Hepatocyte (in vitro differentiated cells): ENCODE data around the gene PLA2G2A. TPM values are rescaled to one million over a fixed set of nuclear protein-coding genes. Genes with fewer than 3 reads are reported as not detected.

Experiments
- DNase-seq: peaks from one replicate; pipeline ENCODE4 v3.0.0-alpha.2; 2016; ENCODE audit warnings: low spot score
- H2AFZ ChIP-seq: fragments of 200-600 bp; sonication (generic); 2 replicates; pipeline ENCODE4 v1.6.0; 2016; ENCODE audit warnings: antibody characterized with exemption, mild to moderate bottlenecking
- H3K27ac ChIP-seq: fragments of 200-600 bp; sonication (generic); 2 replicates; pipeline ENCODE4 v1.5.1; 2016; ENCODE audit warnings: mild to moderate bottlenecking
- H3K27me3 ChIP-seq: fragments of 200-600 bp; sonication (generic); 2 replicates; pipeline ENCODE4 v1.6.1; 2016
- H3K36me3 ChIP-seq: fragments of 200-600 bp; sonication (generic); replicated peaks from 2 replicates; pipeline ENCODE4 v1.5.1; 2016; ENCODE audit warnings: low read depth; ENCODE audit not compliant: insufficient read depth
- H3K4me1 ChIP-seq: fragments of 200-600 bp; sonication (generic); 2 replicates; pipeline ENCODE4 v1.5.1; 2016; ENCODE audit warnings: mild to moderate bottlenecking, moderate library complexity; ENCODE audit not compliant: insufficient read depth
- H3K4me2 ChIP-seq: fragments of 200-600 bp; sonication (generic); 2 replicates; pipeline ENCODE4 v1.6.0; 2016
- H3K4me3 ChIP-seq: fragments of 200-600 bp; sonication (generic); 2 replicates; pipeline ENCODE4 v1.5.1; 2016; ENCODE audit warnings: mild to moderate bottlenecking
- H3K79me2 ChIP-seq: fragments of 200-600 bp; sonication (generic); 2 replicates; pipeline ENCODE4 v1.6.0; 2017; ENCODE audit warnings: mild to moderate bottlenecking
- H3K9me2 ChIP-seq: fragments of 200-600 bp; sonication (generic); replicated peaks from 2 replicates; pipeline ENCODE4 v1.6.0; 2017; ENCODE audit warnings: mild to moderate bottlenecking; ENCODE audit not compliant: insufficient read depth
- H3K9me3 ChIP-seq: fragments of 200-600 bp; sonication (generic); 2 replicates; pipeline ENCODE4 v1.5.1; 2016; ENCODE audit warnings: low read depth, mild to moderate bottlenecking
- H4K20me1 ChIP-seq: fragments of 200-600 bp; sonication (generic); 2 replicates; pipeline ENCODE4 v1.6.0; 2016; ENCODE audit warnings: mild to moderate bottlenecking; ENCODE audit not compliant: insufficient read depth, poor library complexity, severe bottlenecking
- EZH2 ChIP-seq: fragments of 200-600 bp; sonication (generic); IDR thresholded peaks from 2 replicates; pipeline ENCODE4 v1.6.1; 2016; ENCODE audit warnings: antibody characterized with exemption, mild to moderate bottlenecking, borderline replicate concordance
- EZH2phosphoT487 ChIP-seq: fragments of 200-600 bp; sonication (generic); IDR thresholded peaks from one replicate; pipeline ENCODE4 v1.6.1; 2018; ENCODE audit warnings: antibody characterized with exemption, mild to moderate bottlenecking, low read depth, moderate library complexity; ENCODE audit not compliant: unreplicated experiment, severe bottlenecking
- whole genome bisulfite sequencing: methylation state at CpG from one replicate; pipeline ENCODE4 v1.1.6; 2016; ENCODE audit warnings: low lambda C conversion rate; ENCODE audit errors: missing lambda C conversion rate; 5-methylcytosine and 5-hydroxymethylcytosine counted together
- polyA plus RNA-seq: library from polyadenylated mRNA; unstranded; fragments of >200 nt; fragmentation: Nextera tagmentation; extraction: Ambion mirVana; gene quantifications from 2 replicates; pipeline ENCODE4 v1.2.1, GENCODE V29; 2016
- total RNA-seq: library from RNA; depleted of rRNA; stranded (reverse); fragments of >200 nt; gene quantifications from 2 replicates; pipeline ENCODE4 v1.2.3, GENCODE V29; 2014
- TF ChIP-seq, protein P1 (sequence below): fragments of 200-600 bp; sonication (generic); IDR thresholded peaks from 2 replicates; pipeline ENCODE4 v1.5.1; 2016; ENCODE audit warnings: antibody characterized with exemption, mild to moderate bottlenecking; ENCODE audit not compliant: poor library complexity

The PLA2G2A gene
- total and polyA plus RNA-seq, 2 experiments from 2014 or later = 170 to 1,328 TPM

DNA sequence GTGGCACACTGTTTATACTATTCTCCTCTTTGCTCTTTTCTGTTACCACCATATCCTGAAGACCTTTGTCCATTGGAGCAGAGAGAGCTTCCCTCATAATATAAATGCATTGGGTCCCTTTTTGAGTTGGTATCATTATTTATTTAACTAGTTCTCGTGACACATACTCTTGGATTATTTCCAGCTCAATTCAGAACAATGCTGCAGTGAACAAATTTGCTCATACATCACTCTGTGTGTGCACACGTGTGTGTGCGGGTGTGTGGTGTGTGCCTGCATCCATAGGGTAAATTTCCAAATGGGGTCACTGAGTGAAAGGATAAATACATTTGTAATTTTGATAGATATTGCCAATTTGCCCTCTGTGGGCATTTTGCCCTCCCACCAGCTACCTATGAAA, 5.8 kb downstream of the PLA2G2A start:
- Histone ChIP-seq H2AFZ (no peak overlapping the region), H4K20me1 (no peaks in the 10 kb centered on the region), H3K9me3 (no peaks in the 10 kb centered on the region), H3K4me2 (no peak overlapping the region), H3K27ac (no peak overlapping the region), H3K36me3 (no peaks in the 10 kb centered on the region), H3K27me3 (no peaks in the 10 kb centered on the region), H3K9me2 (no peaks in the 10 kb centered on the region), H3K4me3 (no peak overlapping the region), H3K4me1 (peaks cover 5% of the 10 kb centered on the region), H3K79me2 (peaks cover 14% of the 10 kb centered on the region)
- 78% methylated on average over 3 of the region's 3 CpGs for WGBS
- DNase-seq = no peak
- TF ChIP-seq, protein P1, sequence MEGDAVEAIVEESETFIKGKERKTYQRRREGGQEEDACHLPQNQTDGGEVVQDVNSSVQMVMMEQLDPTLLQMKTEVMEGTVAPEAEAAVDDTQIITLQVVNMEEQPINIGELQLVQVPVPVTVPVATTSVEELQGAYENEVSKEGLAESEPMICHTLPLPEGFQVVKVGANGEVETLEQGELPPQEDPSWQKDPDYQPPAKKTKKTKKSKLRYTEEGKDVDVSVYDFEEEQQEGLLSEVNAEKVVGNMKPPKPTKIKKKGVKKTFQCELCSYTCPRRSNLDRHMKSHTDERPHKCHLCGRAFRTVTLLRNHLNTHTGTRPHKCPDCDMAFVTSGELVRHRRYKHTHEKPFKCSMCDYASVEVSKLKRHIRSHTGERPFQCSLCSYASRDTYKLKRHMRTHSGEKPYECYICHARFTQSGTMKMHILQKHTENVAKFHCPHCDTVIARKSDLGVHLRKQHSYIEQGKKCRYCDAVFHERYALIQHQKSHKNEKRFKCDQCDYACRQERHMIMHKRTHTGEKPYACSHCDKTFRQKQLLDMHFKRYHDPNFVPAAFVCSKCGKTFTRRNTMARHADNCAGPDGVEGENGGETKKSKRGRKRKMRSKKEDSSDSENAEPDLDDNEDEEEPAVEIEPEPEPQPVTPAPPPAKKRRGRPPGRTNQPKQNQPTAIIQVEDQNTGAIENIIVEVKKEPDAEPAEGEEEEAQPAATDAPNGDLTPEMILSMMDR = no peak
- TF ChIP-seq EZH2phosphoT487 = no peak
- no peak for TF ChIP-seq EZH2

DNA sequence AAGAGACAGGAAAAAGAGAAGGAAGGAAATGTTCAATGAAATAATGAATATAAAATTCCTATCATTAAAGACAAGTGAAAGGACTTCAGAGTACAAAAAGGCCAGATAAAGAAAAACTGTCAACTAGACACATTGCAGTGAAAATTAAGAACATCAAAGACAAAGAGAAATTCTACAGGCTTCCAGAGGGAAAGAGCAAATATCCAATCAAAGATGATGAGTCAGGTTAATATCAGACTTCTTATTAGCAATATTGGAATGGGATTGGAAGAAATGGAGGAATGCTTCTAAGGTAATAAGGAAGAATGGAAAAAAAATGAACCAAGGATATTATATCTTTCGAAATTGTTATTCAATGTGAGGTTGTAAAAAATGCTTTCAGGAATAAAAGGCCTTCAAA, 7.8 kb downstream of the PLA2G2A start:
- no peaks in the 10 kb centered on the region for H3K9me2 ChIP-seq
- no peak overlapping the region for H3K4me2 ChIP-seq
- H2AFZ ChIP-seq = no peak overlapping the region
- H3K9me3 ChIP-seq = no peaks in the 10 kb centered on the region
- no peak overlapping the region for H3K27ac ChIP-seq
- H4K20me1 ChIP-seq = no peaks in the 10 kb centered on the region
- H3K79me2 ChIP-seq = peaks cover 2% of the 10 kb centered on the region
- no peak for DNase-seq
- WGBS = 97% methylated on average over 1 of the region's 1 CpG
- peaks cover 5% of the 10 kb centered on the region for H3K4me1 ChIP-seq
- H3K4me3 ChIP-seq = no peak overlapping the region
- TF ChIP-seq, protein P1 = no peak
- no peak for TF ChIP-seq EZH2phosphoT487
- TF ChIP-seq EZH2 = no peak
- H3K27me3 ChIP-seq = no peaks in the 10 kb centered on the region
- H3K36me3 ChIP-seq = no peaks in the 10 kb centered on the region

DNA sequence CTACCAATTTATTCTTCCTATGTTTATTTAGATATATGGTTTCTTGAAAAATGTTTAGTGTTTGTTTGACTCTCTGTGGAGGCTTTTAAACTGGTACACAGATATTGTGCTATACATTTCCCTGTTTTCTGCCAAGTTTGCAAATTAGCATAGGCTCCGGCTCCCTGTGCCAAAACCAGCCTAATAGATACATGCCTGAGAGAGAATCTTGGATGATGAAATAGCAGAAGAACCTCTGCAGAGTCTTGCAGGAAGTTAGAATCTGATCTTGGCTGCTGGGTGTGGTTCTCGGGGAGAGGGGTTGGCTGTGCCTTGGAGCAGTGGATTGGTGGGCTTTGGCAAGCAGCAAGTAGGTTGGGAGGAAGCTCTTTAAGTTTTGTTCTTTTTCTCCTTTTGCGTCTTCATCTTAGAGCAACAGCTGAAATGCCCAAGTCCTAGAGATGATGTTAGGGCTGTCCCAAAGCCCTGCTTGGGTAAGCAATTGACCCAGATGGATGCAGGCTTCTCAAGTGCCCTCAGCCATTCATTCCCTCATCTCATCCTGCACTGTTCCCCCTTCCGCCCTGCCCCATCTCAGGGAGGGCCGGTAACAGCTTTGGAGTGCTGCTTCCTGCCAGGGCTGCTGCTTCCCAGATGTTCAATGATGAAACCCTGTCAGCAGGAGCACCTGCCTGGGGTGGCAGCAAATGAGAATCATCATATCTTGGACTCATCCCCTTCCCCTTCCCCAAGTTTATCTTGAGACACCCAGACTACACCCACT, 9.3 kb downstream of the PLA2G2A start:
- H3K36me3 ChIP-seq = no peaks in the 10 kb centered on the region
- H2AFZ ChIP-seq = no peak overlapping the region
- peaks cover 5% of the 10 kb centered on the region for H3K4me1 ChIP-seq
- H3K9me2 ChIP-seq = no peaks in the 10 kb centered on the region
- no peaks in the 10 kb centered on the region for H3K79me2 ChIP-seq
- 74% methylated on average over 5 of the region's 5 CpGs for WGBS
- no peak overlapping the region for H3K4me3 ChIP-seq
- no peaks in the 10 kb centered on the region for H3K9me3 ChIP-seq
- no peak overlapping the region for H3K27ac ChIP-seq
- no peaks in the 10 kb centered on the region for H3K27me3 ChIP-seq
- H3K4me2 ChIP-seq = no peak overlapping the region
- TF ChIP-seq EZH2 (no peak), EZH2phosphoT487 (no peak)
- TF ChIP-seq, protein P1 = no peak
- DNase-seq = no peak
- no peaks in the 10 kb centered on the region for H4K20me1 ChIP-seq

DNA sequence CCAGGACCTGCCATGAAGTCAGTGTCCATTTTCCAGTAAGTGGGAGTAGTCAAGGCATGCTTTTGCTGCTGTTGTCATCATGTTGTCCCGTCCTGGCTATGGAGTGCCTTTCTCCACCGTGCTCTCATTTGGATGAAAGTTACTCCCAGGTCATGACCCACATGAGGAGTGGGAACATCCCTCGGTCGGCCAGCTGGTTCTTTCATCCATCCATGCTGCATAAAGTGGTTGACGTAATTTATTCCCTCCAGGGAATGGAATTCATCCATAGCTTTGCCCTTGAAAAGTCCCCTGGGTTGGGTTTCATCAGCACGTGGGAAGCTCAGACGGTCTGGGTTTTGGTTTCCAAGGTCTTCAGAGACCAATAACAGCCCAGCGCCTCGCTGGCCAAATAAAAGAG, 11.6 kb downstream of the PLA2G2A start:
- Histone ChIP-seq H3K27me3 (no peaks in the 10 kb centered on the region), H3K9me3 (no peaks in the 10 kb centered on the region), H3K9me2 (no peaks in the 10 kb centered on the region), H3K36me3 (no peaks in the 10 kb centered on the region), H4K20me1 (no peaks in the 10 kb centered on the region), H3K27ac (no peak overlapping the region), H3K4me3 (no peak overlapping the region), H2AFZ (no peak overlapping the region), H3K79me2 (no peaks in the 10 kb centered on the region), H3K4me1 (no peaks in the 10 kb centered on the region), H3K4me2 (no peak overlapping the region)
- TF ChIP-seq EZH2 (no peak), EZH2phosphoT487 (no peak)
- TF ChIP-seq, protein P1 = no peak
- no peak for DNase-seq
- WGBS = 91% methylated on average over 9 of the region's 9 CpGs
